ENCODE results near the gene ELF1. TPM values are rescaled to one million over a fixed set of nuclear protein-coding genes. Genes with fewer than 3 reads are reported as not detected.

ELF1 gene
- total and polyA plus RNA-seq, 2 experiments from 2014 or later: 7.0 to 12.7 TPM

- DNase-seq (ENCODE audit: low spot score) (peak; percentile 86), ATAC-seq (peak; percentile 92)
- H3K9me3 Mint-ChIP-seq: no peaks in the 10 kb centered on the region; the same call in 2 of the 3 replicates
- H3K36me3 Mint-ChIP-seq (ENCODE audit: low read depth): no peaks in the 10 kb centered on the region
- no peak overlapping the region for H2AFZ ChIP-seq
- no peak overlapping the region for H3K4me3 ChIP-seq
- H3K79me2 ChIP-seq (replicated peaks; ENCODE audit: insufficient read depth): no peaks in the 10 kb centered on the region
- no peak overlapping the region; the same call in 2 of the 3 replicates for H3K4me3 Mint-ChIP-seq
- H3K27me3 Mint-ChIP-seq (ENCODE audit: insufficient read depth, low read depth, poor library complexity): peaks cover 2% of the 10 kb centered on the region
- H3K27me3 ChIP-seq (ENCODE audit: insufficient read depth): no peaks in the 10 kb centered on the region
- no peaks in the 10 kb centered on the region for H4K20me1 ChIP-seq (replicated peaks; ENCODE audit: insufficient read depth)
- H3K9me2 ChIP-seq (ENCODE audit: insufficient read depth): no peaks in the 10 kb centered on the region
- no peak overlapping the region for H3K4me2 ChIP-seq
- H3K36me3 ChIP-seq (ENCODE audit: insufficient read depth): no peaks in the 10 kb centered on the region
- H3F3A ChIP-seq (replicated peaks; ENCODE audit: low read depth): no peaks in the 10 kb centered on the region
- H3K27ac Mint-ChIP-seq: peak overlapping the region; percentile 19; the same call in 1 of the 2 replicates
- peaks cover 22% of the 10 kb centered on the region for H3K4me1 Mint-ChIP-seq
- no peak overlapping the region for H3K27ac ChIP-seq (ENCODE audit: low read depth)
- no peak for TF ChIP-seq ZNF114 (CRISPR knock-in tag; IDR thresholded peaks at IDR 0.05)
- no peak for TF ChIP-seq POLR2AphosphoS5 (IDR thresholded peaks at IDR 0.05; ENCODE audit: low read depth)
- TF ChIP-seq JUNB (IDR thresholded peaks at IDR 0.05; ENCODE audit: unreplicated experiment): no peak
- no peak for TF ChIP-seq CREB1 (CRISPR knock-in tag; IDR thresholded peaks at IDR 0.05; ENCODE audit: low read depth)
- TF ChIP-seq ETS1 (IDR thresholded peaks at IDR 0.05): no peak
- TF ChIP-seq ZNF331 (CRISPR knock-in tag; IDR thresholded peaks at IDR 0.05; ENCODE audit: low read depth): no peak
- TF ChIP-seq NANOG (IDR thresholded peaks at IDR 0.05; ENCODE audit: borderline replicate concordance): no peak
- H3K4me1 ChIP-seq (ENCODE audit: insufficient read depth): peaks cover 10% of the 10 kb centered on the region; the same call in 1 of the 2 replicates
Measured at GRCh38 chr13:40993987-40994386, 25.1 kb downstream of the ELF1 start.

DNA sequence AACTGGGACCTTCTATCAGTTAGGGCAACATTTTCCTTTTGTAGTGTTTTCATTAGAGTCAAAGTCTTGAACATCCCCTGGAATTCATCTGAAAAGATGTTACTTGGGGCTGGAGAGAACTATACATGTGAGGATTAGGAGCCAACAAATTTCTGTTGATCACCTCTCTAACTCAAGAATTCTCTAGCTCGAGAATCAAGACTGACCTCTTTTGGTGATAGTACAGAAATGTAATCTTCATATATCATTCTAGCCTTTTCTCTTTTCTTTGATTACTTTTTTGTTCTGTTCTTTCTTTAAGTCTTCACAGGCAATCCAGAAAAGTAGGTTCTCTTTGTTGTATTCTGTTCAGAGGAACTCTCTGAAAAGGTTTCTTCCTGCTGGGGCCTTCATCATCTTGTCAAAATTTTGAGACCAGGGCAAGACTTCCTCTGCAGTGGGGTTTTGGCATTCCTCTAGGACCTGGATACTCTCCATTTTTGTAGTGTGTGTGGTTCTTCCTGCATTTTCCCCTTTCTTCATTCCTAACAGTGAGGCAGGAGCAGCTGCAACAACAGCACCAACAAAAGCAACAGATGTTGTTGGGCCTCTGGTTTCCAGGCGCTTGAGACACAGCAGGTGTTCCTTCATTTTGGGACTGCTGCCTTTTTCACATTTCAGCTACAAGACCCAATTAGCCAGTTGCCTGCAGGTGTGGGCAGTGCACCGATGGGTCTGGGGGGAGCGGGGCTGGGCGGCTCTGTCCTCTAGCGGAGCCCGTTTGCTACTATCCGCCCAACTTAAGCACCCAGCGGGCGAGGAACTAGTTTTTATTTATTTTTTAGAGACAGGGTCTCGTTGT, 26.2 kb downstream of the ELF1 start:
- TF ChIP-seq ZNF114 (CRISPR knock-in tag; IDR thresholded peaks at IDR 0.05): no peak
- peak; percentile 81 for TF ChIP-seq ZNF462 (CRISPR knock-in tag; IDR thresholded peaks at IDR 0.05)
- TF ChIP-seq, protein P1, sequence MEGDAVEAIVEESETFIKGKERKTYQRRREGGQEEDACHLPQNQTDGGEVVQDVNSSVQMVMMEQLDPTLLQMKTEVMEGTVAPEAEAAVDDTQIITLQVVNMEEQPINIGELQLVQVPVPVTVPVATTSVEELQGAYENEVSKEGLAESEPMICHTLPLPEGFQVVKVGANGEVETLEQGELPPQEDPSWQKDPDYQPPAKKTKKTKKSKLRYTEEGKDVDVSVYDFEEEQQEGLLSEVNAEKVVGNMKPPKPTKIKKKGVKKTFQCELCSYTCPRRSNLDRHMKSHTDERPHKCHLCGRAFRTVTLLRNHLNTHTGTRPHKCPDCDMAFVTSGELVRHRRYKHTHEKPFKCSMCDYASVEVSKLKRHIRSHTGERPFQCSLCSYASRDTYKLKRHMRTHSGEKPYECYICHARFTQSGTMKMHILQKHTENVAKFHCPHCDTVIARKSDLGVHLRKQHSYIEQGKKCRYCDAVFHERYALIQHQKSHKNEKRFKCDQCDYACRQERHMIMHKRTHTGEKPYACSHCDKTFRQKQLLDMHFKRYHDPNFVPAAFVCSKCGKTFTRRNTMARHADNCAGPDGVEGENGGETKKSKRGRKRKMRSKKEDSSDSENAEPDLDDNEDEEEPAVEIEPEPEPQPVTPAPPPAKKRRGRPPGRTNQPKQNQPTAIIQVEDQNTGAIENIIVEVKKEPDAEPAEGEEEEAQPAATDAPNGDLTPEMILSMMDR (conservative IDR thresholded peaks at IDR 0.05; ENCODE audit: low read depth in 2 of 2): peak in 1 of 2 experiments; percentile 31; a peak in 2 of 4 replicates
- Mint-ChIP-seq H3K9me3 (no peaks in the 10 kb centered on the region; the same call in 2 of the 3 replicates), H3K4me1 (peaks cover 22% of the 10 kb centered on the region), H3K36me3 (ENCODE audit: low read depth) (no peaks in the 10 kb centered on the region), H3K27me3 (ENCODE audit: insufficient read depth, low read depth, poor library complexity) (peaks cover 2% of the 10 kb centered on the region), H3K27ac (peak overlapping the region; percentile 71), H3K4me3 (no peak overlapping the region)
- Histone ChIP-seq H2AFZ (no peak overlapping the region), H3K4me3 (no peak overlapping the region), H3K27me3 (ENCODE audit: insufficient read depth) (no peaks in the 10 kb centered on the region), H3K4me1 (ENCODE audit: insufficient read depth) (peaks cover 10% of the 10 kb centered on the region; the same call in 1 of the 2 replicates), H3K9me2 (ENCODE audit: insufficient read depth) (no peaks in the 10 kb centered on the region), H3F3A (replicated peaks; ENCODE audit: low read depth) (no peaks in the 10 kb centered on the region), H3K36me3 (ENCODE audit: insufficient read depth) (no peaks in the 10 kb centered on the region), H3K27ac (ENCODE audit: low read depth) (0 out of 2 replicates have a peak overlapping the region, but pooled peaks have one; percentile 36), H4K20me1 (replicated peaks; ENCODE audit: insufficient read depth) (no peaks in the 10 kb centered on the region), H3K4me2 (no peak overlapping the region), H3K79me2 (replicated peaks; ENCODE audit: insufficient read depth) (no peaks in the 10 kb centered on the region)
- peak; percentile 53 for DNase-seq (ENCODE audit: low spot score)
- peak; percentile 50 for ATAC-seq
